CD4-positive, alpha-beta T cell (primary cell): Measurements from ENCODE around the gene SNRNP25. TPM values are rescaled to one million over a fixed set of nuclear protein-coding genes. Genes with fewer than 3 reads are reported as not detected.

Source experiments
- ATAC-seq: fragments of 200-7000 bp; cut with Tn5 transposase; one replicate; pipeline ENCODE4 v1.10.0; 2022; ENCODE audit warnings: mild to moderate bottlenecking; ENCODE audit not compliant: poor library complexity
- CTCF ChIA-PET: fragments of 350-600 bp; sonication (Branson Sonifier 250); formaldehyde crosslinking; loops from one replicate; lab custom pipeline; 2021; ENCODE audit warnings: antibody characterized with exemption, inconsistent platforms; lab: Charles Lee
- POLR2A ChIA-PET: fragments of 350-600 bp; sonication (Branson Sonifier 250); formaldehyde crosslinking; loops from one replicate; lab custom pipeline; 2021; ENCODE audit warnings: antibody characterized with exemption, inconsistent platforms; lab: Charles Lee
- DNase-seq, 14 experiments: peaks; one replicate each; pipeline ENCODE4 v3.0.0-alpha.2; 2013 to 2020; ENCODE audit warnings: mixed read lengths in 2 of 14
- H3K27ac ChIP-seq, 2 donors: one replicate each; pipeline versions ENCODE4 v1.5.1 to v1.7.0; 2013; ENCODE audit warnings: low read length in 2 of 2, low read depth in 1 of 2, mild to moderate bottlenecking in 1 of 2
- H3K27me3 ChIP-seq, 2 experiments: 1 replicate in 1 of 2; 2 replicates in 1 of 2; pipeline versions ENCODE4 v1.6.1 to v1.7.0; 2013; ENCODE audit warnings: low read length in 2 of 2, control low read depth in 1 of 2, mild to moderate bottlenecking in 1 of 2, moderate library complexity in 1 of 2; ENCODE audit not compliant: insufficient read depth in 2 of 2, control insufficient read depth in 1 of 2
- H3K36me3 ChIP-seq: one replicate; pipeline ENCODE4 v1.6.1; 2013; ENCODE audit warnings: low read length, control low read depth; ENCODE audit not compliant: insufficient read depth
- H3K4me1 ChIP-seq: one replicate; pipeline ENCODE4 v1.6.1; 2013; ENCODE audit warnings: low read length, control low read depth; ENCODE audit not compliant: insufficient read depth
- H3K4me3 ChIP-seq: one replicate; pipeline ENCODE4 v1.5.1; 2013; ENCODE audit warnings: mild to moderate bottlenecking, low read length, moderate library complexity
- H3K9me3 ChIP-seq, 2 experiments: 1 replicate in 1 of 2; 2 replicates in 1 of 2; pipeline versions ENCODE4 v1.6.1 to v1.7.0; 2013; ENCODE audit warnings: low read length in 2 of 2, mild to moderate bottlenecking in 2 of 2, control low read depth in 1 of 2, moderate library complexity in 1 of 2; ENCODE audit not compliant: control insufficient read depth in 1 of 2, insufficient read depth in 1 of 2
- H3K27ac Mint-ChIP-seq: one replicate; pipeline ENCODE4 v1.8.0; 2020; ENCODE audit warnings: mixed read lengths
- H3K27me3 Mint-ChIP-seq: one replicate; pipeline ENCODE4 v1.8.0; 2021; ENCODE audit warnings: mixed read lengths
- H3K36me3 Mint-ChIP-seq: one replicate; pipeline ENCODE4 v1.8.0; 2021; ENCODE audit warnings: low read depth, mixed read lengths
- H3K4me1 Mint-ChIP-seq: one replicate; pipeline ENCODE4 v1.8.0; 2021; ENCODE audit warnings: low read depth, mixed read lengths
- H3K4me3 Mint-ChIP-seq: one replicate; pipeline ENCODE4 v1.8.0; 2020; ENCODE audit warnings: mild to moderate bottlenecking, mixed read lengths
- H3K9me3 Mint-ChIP-seq: one replicate; pipeline ENCODE4 v1.8.0; 2020; ENCODE audit warnings: mixed read lengths
- intact Hi-C, 2 experiments: fragments of 100-400 bp; cut with DNase I in 1 of 2; cut with micrococcal nuclease in 1 of 2; formaldehyde crosslinking; loops; one replicate each; pipeline versions ENCODE4 v1.15.1 to v1.9.0; 2023 to 2025; cut with DNase I, micrococcal nuclease
- total RNA-seq, 174 experiments: library from RNA in 2 of 174; stranded (reverse) in 2 of 174; gene quantifications; one replicate each; pipeline ENCODE4 v1.2.3 and lab custom pipeline; 2021 to 2026
- TF ChIP-seq, protein P1 (sequence below): fragments of 200-600 bp; IDR thresholded peaks from one replicate; pipeline ENCODE4 v1.8.0; 2022; ENCODE audit warnings: antibody characterized with exemption, mild to moderate bottlenecking

The SNRNP25 gene
- total RNA-seq, 2 experiments from 2014 or later = 4.8 to 5.1 TPM

GRCh38 chr16:61879-62281 lies 8.3 kb downstream of the SNRNP25 start:
- Histone ChIP-seq H3K27ac (no peak overlapping the region), H3K4me1 (peaks cover 6% of the 10 kb centered on the region), H3K4me3 (no peak overlapping the region), H3K9me3 (no peaks in the 10 kb centered on the region), H3K36me3 (peaks cover 7% of the 10 kb centered on the region), H3K27me3 (peaks cover 0 to 5% of the 10 kb centered on the region in 2 experiments)
- peaks cover 9% of the 10 kb centered on the region for H3K27me3 Mint-ChIP-seq
- DNase-seq (no peak), ATAC-seq (no peak)
- intact Hi-C loops = no loop called here
- H3K36me3 Mint-ChIP-seq = no peaks in the 10 kb centered on the region
- H3K9me3 Mint-ChIP-seq = no peaks in the 10 kb centered on the region
- TF ChIP-seq, protein P1, sequence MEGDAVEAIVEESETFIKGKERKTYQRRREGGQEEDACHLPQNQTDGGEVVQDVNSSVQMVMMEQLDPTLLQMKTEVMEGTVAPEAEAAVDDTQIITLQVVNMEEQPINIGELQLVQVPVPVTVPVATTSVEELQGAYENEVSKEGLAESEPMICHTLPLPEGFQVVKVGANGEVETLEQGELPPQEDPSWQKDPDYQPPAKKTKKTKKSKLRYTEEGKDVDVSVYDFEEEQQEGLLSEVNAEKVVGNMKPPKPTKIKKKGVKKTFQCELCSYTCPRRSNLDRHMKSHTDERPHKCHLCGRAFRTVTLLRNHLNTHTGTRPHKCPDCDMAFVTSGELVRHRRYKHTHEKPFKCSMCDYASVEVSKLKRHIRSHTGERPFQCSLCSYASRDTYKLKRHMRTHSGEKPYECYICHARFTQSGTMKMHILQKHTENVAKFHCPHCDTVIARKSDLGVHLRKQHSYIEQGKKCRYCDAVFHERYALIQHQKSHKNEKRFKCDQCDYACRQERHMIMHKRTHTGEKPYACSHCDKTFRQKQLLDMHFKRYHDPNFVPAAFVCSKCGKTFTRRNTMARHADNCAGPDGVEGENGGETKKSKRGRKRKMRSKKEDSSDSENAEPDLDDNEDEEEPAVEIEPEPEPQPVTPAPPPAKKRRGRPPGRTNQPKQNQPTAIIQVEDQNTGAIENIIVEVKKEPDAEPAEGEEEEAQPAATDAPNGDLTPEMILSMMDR = no peak
- H3K4me1 Mint-ChIP-seq = no peaks in the 10 kb centered on the region
- H3K4me3 Mint-ChIP-seq = no peak overlapping the region
- H3K27ac Mint-ChIP-seq = no peak overlapping the region
- POLR2A ChIA-PET = no interaction called here
- CTCF ChIA-PET = interaction anchor here (6.3 kb wide), 1 partner anchor 34 kb away, joined by 105 read pairs; no protein-coding TSS in a partner anchor

DNA sequence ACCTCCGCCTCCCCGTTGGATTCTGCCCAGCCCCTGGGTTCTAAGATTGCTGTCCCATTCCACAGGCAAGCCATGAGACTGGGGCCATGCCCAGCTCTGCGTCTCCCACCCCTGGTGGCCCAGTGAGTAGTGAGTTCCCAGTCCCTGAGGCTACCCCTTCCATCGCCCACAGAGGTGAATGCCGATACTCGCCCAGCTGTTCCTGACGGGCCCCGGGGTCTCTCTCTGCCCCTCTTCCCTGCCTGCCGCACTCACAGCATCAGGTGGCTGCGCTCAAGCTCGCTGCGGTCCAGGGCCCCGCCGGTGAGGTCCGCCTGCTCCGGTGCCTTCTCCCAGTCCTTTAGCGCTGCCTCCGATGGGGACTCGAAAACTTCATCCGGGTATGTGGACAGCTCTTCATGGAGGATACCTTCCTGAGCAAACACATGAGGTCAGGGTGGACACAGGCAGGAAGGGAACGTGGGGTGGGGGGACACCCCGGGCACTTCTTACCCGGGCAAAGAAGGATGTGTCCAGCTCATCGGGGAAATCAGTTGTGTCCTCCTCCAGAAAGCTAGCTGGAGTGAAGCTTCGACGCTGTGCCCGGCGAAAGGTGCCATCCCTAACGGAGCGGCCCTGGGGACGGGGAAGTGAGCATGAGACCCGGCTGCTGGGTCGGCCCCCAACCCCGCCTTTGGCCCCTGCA lies 8.8 kb downstream of the SNRNP25 start:
- Histone ChIP-seq H3K27me3 (peaks cover 0 to 5% of the 10 kb centered on the region in 2 experiments), H3K36me3 (peaks cover 2% of the 10 kb centered on the region), H3K4me1 (peaks cover 6% of the 10 kb centered on the region), H3K27ac (no peak overlapping the region), H3K4me3 (no peak overlapping the region), H3K9me3 (no peaks in the 10 kb centered on the region)
- peaks cover 10% of the 10 kb centered on the region for H3K27me3 Mint-ChIP-seq
- TF ChIP-seq, protein P1 = no peak
- intact Hi-C loops = no loop called here
- POLR2A ChIA-PET = no interaction called here
- ATAC-seq (no peak), DNase-seq (no peak)
- H3K36me3 Mint-ChIP-seq = no peaks in the 10 kb centered on the region
- no peaks in the 10 kb centered on the region for H3K4me1 Mint-ChIP-seq
- H3K27ac Mint-ChIP-seq = no peak overlapping the region
- H3K4me3 Mint-ChIP-seq = no peak overlapping the region
- CTCF ChIA-PET = interaction anchor here (6.3 kb wide), 1 partner anchor 34 kb away, joined by 105 read pairs; no protein-coding TSS in a partner anchor
- H3K9me3 Mint-ChIP-seq = no peaks in the 10 kb centered on the region

DNA sequence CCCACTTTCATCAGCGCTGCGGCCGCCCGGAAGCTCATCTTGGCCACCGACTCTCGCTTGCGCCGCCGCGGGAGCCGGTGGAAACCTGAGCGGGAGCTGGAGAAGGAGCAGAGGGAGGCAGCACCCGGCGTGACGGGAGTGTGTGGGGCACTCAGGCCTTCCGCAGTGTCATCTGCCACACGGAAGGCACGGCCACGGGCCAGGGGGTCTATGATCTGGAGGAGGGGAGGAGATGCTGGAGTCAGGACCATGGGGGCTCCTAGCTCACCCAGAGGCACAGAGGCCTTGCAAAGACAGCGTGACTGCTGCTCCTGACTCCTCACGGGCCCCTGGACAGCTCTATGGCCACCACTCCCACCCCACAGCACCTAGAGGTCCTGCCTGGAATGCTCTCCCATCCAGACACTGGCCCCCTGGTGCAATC lies 9.4 kb downstream of the SNRNP25 start:
- H3K27me3 ChIP-seq = peaks cover 0 to 5% of the 10 kb centered on the region in 2 experiments
- ChIA-PET POLR2A (no interaction called here), CTCF (interaction anchor here (6.3 kb wide), 1 partner anchor 33 kb away, joined by 105 read pairs; no protein-coding TSS in a partner anchor)
- TF ChIP-seq, protein P1 = no peak
- no peak for ATAC-seq
- no peaks in the 10 kb centered on the region for H3K9me3 Mint-ChIP-seq
- H3K27me3 Mint-ChIP-seq = peaks cover 13% of the 10 kb centered on the region
- intact Hi-C loops = no loop called here
- no peaks in the 10 kb centered on the region for H3K36me3 ChIP-seq
- H3K9me3 ChIP-seq = no peaks in the 10 kb centered on the region
- H3K4me3 Mint-ChIP-seq = no peak overlapping the region
- H3K27ac Mint-ChIP-seq = no peak overlapping the region
- H3K36me3 Mint-ChIP-seq = no peaks in the 10 kb centered on the region
- H3K4me3 ChIP-seq = no peak overlapping the region
- DNase-seq = no peak
- H3K27ac ChIP-seq = no peak overlapping the region
- peaks cover 6% of the 10 kb centered on the region for H3K4me1 ChIP-seq
- H3K4me1 Mint-ChIP-seq = no peaks in the 10 kb centered on the region
